ENCODE data around the gene GALNT2.

The GALNT2 gene

DNA sequence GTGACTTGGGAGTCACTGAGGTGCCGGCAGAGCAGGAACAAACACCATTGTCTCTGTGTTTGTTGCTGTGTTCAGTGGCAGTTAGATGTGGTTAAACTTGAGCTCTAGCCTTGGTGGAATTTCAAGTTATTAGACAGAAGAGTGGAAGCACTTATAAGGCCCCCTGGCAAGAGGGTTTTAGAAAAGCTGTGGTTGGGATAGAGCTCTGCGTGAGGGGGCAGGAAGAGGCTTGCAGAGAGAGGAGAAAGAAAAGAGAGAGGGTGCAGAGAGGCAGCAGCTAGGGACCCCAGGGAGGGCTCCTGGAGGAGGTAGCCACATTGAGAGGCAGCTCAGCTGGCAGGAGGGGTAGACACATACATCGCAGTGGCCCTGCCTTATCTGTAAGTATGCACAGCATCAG, 128.2 kb downstream of the GALNT2 start:
- DNase-seq: no peak

DNA sequence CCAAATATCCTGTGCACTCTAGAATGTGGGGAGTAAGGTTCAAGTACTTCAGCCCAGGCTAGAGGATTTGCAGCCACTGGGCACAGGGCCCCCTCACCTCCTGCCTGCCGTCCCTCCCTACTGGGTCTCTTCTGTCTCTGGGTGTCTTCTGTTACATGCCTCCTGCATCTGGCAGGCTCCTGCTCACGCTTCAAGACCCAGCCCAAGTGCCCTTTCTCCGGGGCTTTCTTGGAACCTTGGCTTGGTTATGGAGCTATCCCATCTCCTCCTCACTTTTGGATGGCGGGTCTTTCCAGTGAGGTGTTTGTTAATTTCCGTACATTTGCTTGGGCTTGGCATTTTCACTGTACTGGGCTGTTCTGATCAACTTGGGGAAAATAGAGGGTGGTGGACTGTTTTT, 129.0 kb downstream of the GALNT2 start:
- no peak for DNase-seq

DNA sequence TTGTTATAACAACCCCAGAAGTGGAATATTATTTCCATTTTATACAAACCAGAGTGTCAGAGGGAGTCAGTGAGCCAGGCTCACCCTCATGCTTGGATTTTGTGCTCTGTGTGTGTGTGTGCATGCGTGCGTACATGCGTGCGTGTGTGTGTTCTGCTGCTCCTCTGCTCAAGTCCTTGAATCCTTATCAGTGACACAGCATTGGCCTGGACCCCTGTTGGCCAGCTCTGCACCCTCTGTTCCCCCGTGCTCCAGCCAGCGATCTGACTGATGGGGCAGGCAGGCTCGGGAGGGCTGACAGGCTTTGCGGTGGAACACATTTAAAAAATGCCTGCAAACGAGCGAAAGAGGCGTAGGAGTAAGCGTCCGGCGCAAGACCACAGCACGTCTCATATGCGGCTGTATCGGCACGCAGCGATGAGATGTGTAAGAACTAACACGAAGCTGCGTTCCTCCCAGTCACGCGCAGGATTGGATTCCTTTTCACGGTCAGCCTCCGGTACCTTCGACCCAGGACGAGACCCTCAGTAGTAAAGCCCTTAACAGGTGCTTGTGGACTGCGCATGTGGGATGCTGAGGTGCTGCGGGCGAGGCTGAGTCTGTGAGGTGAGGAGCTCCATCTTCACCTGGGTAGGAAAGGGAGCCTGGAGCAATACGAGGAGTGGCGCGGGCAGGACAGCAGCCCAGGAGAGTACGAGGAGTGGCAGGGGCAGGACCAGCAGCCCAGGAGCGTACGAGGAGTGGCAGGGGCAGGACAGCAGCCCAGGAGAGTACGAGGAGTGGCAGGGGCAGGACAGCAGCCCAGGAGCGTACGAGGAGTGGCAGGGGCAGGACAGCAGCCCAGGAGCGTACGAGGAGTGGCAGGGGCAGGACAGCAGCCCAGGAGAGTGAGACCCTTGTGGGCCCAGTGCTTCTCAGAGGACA, 130.9 kb downstream of the GALNT2 start:
- no peak for DNase-seq

DNA sequence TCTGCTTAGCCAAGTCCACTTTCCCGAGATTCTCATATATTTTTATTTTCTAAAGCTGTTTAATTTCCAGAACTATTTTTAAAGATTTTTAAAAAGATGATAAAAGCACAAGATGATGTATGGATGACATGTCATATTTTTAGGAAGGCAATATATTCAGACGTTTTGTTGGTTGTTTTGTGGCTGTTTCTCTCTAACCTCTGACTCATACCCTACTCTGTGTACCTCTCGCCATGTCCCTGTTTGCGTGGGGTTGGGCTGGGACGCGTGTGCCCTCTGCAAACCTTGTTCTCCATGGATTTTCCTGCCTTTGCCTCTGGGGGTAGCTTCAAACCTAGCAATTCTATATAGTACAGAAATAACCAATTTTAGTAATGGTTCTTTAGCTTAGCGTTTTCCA, 132.0 kb downstream of the GALNT2 start:
- no peak for DNase-seq

DNA sequence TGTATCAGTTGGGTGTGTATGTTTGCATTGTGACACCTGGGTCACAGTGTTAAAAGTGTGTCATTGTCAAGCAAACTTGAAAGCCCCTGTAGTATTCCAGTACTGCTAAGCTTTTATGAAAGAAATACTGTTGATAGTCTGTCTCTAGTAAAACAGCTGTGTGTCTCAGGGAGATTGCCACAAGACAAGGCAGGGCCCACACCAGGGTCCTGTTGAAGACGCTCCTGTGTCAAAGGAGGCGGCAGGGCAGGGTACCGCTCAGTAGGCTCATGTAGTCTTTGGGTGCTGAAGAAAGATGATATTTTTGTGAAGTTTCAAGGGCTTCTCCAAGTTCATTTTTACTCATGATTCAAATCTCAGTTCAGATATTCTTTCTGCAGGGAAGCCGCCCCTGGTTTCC, 132.5 kb downstream of the GALNT2 start:
- DNase-seq: no peak

DNA sequence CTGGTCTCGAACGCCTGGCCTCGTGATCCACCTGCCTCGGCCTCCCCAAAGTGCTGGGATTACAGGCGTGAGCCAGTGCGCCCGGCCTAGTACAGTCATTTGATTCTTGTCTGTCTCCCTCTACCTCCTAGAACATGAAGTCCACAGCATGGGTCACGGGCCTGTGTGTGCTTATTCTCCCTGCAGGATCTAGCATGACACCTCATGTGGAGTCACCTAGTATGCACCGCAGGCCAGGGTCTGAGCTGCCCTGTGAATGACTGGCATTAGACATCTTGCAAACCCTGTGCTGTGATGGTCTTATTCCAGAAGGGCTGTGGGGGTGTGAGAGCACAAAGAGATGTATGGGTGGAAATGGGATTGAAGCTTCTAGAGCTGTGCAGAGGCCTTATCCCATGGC, 133.2 kb downstream of the GALNT2 start:
- DNase-seq: no peak

DNA sequence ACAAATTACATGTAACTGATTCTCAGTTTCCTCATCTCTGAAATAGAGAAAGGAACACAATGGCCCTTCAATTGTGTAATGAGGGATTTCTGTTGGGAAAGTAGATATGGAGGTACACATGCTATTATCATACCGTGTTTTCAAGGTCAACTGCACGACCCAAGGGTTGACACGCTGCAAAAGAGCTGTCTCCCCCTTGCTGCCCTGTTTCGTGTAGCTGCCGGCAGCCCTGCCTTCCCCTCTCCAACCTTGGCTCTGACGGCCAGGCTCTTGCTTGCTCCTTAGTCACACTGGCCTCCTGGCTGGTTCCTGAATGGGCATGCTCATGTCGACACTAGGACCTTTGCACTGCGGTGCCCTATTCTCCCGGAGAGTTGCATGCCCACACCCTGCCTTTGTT, 134.4 kb downstream of the GALNT2 start:
- DNase-seq: no peak

DNA sequence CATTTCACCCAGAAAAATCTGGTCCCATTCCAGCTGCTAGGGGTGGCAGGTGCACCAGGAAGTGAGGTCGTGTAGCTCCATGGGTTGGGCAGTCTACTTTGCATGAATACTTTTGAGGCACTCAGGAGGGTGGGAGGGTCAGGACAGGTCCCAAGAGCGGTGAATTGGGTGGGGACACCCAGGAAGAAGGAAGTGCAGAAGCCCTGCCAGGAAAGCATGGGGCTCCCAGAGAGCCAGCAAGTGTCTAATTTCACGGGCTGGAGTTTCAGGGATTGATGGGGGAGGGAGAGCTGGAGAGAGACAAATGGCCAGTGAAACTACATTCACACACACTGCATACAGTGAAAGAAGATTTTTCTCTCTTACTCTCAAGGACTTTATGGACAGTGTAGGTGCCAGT, 137.8 kb downstream of the GALNT2 start:
- DNase-seq: no peak

DNA sequence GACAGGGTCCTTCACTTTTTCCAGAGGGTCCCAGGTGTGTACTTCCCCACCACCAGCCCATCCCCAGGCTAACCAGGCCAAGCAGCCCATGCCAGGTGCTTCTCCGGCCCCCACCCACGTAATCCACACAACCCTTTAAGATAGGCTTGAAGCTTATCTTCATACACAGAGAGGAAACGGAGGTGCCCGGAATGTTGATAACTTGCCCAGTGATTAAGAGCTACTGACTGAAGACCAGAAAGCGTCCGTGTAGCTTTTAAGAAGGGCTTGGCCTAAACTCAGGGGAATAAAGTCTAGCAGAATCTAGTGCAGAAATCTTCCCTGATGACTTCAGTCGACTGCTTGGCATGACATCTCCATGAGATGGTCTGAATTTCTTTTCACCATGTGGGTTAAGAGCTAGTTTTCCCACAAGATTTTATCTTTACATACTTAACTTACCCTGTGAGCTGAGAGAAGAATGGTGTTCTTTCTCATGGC, 138.7 kb downstream of the GALNT2 start:
- no peak for DNase-seq

DNA sequence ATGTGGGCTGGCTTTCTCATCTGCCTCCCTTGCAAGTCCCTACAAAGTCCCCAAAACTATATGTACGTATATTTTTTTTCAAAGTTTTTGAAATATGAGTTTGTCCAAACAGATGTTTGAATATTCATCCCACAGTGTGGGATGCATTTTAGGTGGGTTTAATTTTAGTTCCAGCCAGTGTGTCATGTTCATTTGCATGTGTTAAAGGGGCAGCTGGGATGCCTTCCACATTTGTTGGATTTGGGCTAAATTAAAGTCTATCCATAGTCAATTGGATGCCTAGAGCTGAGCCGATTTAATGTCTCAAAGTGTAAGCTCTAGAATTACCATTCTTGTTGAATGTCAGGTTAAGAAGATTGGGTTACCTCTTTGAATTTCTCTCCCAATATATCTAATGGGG, 139.2 kb downstream of the GALNT2 start:
- DNase-seq: no peak

DNA sequence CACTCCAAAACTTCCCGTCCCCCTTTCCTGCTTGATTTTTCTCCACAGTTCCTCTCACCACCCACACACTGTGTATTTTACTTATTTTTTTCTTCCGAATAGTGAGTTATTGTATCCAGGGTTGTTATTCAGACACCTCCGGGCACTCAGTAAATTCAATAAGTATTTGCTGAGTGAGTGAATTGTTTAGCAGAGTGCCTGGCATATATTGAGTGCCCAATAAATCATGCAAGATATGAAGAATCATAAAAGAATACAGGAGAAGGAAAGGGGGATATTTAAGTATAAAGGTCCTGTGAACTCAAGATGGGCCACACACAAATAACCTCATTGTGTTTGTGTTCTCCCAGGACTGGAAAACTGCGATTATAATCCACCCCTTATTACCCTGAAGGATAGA, 139.9 kb downstream of the GALNT2 start:
- DNase-seq: no peak

DNA sequence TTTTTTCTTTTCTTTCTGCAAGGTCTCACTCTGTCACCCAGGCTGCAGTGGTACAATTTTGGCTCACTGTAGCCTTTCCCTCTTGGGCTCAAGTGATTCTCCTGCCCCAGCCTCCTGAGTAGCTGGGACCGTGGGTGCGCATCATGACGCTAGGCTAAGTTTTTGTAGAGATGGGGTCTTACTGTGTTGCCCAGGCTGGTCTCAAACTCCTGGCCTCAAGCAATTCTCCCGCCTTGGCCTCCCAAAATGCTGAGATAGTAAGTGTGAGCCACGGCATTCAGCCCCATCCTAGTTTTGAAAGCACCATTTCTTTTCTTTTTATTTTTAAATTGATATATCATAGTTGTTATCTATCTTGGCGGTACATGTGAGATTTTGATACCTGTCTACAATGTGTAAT, 140.6 kb downstream of the GALNT2 start:
- DNase-seq: no peak

DNA sequence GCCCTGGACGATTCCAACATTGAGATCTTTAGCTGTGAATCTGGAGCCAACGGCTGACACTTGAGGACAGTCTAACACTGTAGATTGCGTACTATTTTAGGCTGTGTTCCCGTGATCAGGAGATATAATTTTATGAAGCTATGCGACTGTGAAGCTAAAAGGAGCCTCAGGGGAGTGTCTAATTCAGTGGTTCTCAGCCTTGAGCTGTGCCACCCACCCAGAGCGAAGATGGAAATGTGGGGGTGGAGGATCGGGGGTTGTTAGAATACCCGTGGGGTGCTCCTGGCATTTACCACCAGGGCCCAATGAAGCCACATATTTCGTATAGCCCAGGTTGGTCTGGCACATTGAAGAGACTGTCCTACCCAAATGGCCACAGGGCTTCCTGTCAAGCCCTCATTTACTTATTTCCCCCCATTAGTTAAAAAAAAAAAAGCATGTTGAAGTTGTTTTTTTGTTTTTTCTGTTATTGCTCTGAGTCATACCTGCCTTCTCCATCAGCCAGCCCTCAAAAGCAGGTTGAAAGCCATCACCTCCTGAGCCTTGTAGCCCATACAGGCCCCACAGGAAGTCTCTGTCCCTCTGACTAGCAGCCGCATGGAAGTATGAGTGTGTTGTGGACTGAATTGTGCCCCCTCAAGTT, 141.7 kb downstream of the GALNT2 start:
- DNase-seq: no peak

DNA sequence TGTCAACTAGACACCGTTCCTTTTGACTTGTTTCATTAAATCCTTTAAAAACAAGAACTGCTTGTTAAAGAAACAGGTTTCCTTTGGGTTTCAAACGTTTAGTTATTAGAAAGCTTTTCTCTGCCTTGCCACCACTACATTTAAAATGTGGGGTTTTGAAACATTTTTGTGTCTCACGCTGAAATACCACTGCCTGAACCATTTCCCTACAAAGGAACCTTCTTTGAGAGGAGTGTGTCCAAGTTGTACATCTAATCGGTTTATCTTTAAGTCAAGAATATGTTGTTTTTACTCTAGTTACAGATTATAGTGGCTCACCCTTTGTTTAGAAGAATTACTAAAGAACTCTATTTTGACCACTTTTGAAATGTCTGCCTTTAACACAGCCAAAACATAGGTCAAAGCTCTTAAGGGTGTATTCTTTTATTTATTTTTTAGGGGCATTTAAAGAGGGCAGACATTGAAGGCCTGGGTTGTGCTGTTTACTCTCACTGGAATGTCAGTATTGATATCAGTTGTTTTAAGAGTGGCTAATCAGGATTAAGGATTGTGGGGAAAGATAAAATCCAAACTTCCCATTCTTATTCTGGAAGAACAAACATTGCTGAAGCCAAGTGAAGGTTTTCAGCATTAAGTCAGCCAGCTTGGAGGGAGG, 143.4 kb downstream of the GALNT2 start:
- DNase-seq: no peak

DNA sequence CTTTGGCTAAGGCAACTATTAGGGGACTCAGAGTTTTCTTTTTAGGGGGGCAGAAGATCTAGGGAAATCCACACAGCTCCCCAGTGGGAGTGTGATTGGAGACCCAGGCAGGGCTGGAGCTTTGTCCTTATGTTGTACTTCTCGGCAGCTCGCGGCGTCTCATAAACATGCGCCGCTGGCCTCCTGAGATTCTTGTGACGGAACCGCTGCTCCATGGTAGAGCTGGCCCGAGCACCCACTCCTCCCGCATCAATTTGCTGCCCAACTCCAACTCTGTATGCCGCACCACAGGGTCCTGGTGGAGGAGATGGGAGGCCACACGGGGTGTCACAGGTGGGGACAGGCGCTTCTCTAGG, 143.9 kb downstream of the GALNT2 start:
- DNase-seq: no peak

DNA sequence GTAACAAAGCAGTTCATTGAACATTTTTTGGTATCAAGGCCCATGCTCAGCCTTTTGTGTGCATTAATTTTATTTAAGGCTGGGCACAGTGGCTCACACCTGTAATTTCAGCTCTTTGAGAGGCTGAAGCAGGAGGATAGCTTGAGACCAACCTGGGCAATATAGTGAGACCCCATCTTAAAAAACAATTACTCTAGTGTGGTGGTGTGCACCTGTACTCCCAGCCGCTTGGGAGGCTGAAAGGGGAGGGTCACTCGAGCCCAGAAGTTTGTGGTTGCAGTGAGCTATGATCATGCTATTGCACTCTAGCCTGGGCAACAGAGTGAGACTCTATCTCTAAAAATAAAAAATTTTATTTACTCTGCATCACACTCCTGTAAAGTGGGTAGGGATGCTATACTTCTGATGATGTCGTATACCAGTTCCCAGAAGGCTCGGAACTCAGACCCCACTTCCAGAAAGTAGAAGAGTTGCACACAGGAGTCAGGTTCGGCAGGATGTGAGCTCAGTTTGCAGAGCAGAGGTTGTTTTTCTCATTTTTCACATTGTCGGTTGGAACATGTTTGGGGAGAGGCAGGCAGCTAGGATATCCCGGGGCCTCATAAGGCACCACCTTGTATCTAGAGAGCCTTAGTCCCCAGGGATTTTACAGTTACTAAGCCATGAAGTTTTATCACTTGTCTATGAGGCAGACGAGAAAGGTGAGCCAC, 144.6 kb downstream of the GALNT2 start:
- no peak for DNase-seq

DNA sequence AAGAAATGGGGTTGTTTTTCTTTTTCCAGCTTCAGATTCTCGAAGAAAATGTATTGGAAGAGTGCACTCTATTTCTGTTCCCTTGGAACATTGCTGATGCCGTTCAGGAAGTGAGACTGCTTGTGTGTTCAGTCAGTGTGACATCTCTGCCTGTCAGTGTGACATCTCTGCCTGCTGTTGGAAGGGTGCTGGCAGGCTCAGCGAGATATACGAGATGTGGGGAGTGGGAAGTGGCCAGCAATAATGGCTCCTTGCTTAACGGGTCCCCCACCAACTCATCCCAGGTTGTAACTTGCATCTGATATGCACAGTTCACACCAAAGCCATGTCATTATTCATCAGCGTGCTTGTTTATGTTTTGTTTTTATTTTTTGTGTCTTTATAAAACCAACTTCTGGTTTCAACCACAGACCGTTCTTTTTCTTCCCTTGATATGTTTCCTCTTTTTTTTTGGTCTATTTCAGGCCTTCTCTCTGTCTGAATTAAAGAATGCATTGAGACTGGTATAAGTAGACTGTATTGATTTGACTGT, 145.4 kb downstream of the GALNT2 start:
- no peak for DNase-seq

DNA sequence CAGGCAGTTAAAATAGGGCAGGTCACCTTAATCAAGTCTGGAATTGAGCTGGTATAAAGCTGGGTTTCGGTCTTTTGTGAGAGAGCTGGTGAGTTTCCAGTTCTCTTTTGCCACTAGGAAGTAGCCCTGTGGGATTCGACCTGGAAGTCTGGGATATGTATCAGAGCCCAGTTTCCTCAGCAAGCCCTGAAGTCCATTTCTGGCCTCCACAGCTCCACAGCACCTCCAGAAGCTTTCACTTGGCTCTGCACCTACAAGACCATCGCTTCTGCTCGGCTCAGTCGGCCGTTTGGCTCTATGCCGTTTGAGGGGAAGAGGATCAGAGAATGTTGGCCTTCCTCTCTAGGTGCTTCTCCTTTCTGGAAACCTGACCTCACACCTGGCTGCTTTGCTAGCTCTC, 148.0 kb downstream of the GALNT2 start:
- no peak for DNase-seq

DNA sequence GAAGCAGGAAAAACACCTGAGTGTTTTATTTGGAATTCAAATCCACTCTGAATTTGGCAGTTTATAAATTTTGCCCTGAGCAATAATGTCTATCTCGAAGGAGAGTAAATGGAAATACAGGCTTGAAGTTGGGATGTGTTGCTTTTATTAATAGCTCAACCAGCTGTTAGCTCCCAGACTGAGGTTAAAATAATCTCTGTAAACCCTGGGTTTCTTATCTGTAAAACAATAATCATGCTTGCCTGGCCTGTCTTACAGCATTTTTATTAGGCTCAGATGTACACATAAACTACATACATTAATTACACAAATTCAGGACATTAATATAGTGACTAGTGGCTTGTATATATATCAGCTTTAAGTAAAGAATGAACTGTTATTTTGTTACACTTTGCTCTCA, 148.5 kb downstream of the GALNT2 start:
- DNase-seq: no peak

DNA sequence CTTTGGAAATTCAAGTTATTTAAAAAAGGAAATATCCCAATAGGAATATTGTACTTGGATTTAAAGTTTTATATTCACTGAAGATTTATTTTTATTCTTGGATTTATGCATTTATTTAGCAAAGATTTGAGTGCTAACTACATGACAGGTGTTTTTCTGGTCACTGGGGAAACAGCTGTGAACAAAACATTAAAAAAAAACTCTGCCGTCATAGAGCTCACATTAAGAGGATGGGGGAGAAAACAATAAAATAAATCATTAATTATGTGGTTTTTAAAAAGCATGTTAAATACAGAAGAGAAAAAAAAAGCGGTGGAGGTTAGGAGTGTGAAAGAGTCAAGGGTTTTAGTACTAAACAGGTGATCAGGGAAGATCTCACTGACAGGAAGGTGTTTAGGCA, 149.9 kb downstream of the GALNT2 start:
- DNase-seq: no peak

DNA sequence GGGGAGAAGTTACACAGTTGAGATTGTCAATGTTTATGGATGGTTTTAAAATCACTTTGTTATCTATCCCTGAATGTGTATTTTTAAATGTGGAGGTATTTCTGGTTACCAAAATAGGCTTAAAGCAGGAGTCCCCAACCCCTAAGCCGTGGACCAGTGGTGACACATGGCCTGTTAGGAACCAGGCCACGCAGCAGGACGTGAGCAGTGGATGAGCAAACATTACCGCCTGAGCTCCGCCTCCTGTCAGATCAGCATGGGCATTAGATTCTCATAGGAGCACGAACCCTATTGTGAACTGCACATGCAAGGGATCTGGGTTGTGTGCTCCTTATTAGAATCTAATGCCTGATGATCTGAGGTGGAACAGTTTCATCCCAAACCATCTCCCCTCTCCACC, 151.6 kb downstream of the GALNT2 start:
- DNase-seq: no peak

DNA sequence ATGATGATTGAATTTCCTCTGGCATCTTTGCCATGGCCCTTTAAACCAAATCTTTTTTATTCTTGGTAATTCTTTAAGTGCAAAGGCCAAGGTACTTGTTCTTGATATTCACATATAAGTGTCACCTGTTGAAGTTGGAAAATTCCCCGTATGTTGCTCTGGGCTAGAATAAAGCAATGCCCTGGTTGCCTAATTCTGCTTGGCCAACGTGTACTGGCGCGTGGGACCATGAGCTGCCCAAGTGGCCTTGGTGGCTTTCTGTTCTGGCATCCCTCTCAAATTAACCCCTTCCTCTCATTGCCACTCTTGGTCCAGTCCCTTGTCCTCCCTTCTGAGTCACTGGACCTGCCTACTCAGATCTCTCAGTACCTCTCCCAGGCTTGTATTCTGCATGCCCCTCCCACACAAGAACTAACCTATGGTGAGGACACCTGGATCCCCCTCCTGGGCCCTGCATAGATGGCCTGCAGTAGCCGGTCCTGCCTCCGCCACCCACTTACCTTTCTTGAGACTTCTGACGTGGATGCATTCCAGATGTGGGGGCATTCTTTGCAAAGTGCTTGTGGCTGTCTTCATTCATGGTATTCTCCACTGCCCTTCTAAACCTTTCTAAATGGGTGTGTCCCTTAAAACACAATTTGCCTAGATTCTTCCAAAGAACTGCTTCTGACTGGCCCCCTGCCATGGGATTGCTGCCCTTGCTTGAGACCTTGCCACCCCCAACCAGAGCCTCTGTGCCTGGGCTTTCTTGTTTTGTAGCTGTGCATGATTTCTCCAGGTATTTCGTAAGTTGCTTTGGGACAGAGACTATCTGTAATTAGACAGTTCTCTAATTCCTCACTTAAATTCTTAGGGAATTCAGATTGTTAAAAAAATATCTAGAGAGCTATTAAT, 152.4 kb downstream of the GALNT2 start:
- no peak for DNase-seq
